ENCODE measurements around the gene MUC6. TPM values are rescaled to one million over a fixed set of nuclear protein-coding genes. Genes with fewer than 3 reads are reported as not detected.

Gene MUC6
- total RNA-seq, 1 experiment from 2014 or later: not detected

DNA sequence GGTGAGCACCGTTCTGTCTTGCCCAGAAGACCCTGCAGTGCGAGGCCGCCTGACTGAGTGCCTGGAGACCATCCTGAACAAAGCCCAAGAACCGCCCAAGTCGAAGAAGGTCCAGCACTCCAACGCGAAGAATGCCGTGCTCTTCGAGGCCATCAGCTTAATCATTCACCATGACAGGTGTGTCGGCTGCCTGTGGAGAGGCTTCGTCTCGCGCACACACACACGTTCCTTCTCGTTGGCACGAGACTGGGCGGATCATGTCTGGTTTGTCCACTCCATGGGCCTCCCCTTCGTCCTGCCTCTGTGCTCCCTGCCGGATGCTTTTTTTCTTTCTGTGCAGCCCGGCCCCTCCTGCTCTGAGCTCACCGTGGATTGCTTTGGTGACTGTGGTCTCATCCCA lies 51.1 kb downstream of the MUC6 start:
- Histone ChIP-seq H2AK5ac (ENCODE audit: insufficient read length, low read length) (no peak overlapping the region), H3K4ac (ENCODE audit: low read depth, low read length) (no peak overlapping the region), H3K18ac (ENCODE audit: insufficient read length, low read depth, low read length) (no peak overlapping the region), H4K8ac (replicated peaks; ENCODE audit: insufficient read length, low read depth, low read length) (no peak overlapping the region), H3K23ac (ENCODE audit: insufficient read length, low read depth, low read length) (no peak overlapping the region), H4K5ac (ENCODE audit: insufficient read length, low read depth, low read length) (no peak overlapping the region), H4K91ac (ENCODE audit: insufficient read length, low read depth, low read length) (no peak overlapping the region), H2AFZ (ENCODE audit: low read length) (no peak overlapping the region), H2BK120ac (ENCODE audit: low read depth, low read length, poor library complexity, severe bottlenecking) (no peak overlapping the region), H3K23me2 (ENCODE audit: insufficient read length, low read depth, low read length, poor library complexity, severe bottlenecking) (no peaks in the 10 kb centered on the region), H2BK20ac (ENCODE audit: low read depth, low read length, poor library complexity, severe bottlenecking) (no peak overlapping the region), H3K79me2 (ENCODE audit: insufficient read depth, low read length) (no peaks in the 10 kb centered on the region), H3K27me3 (ENCODE audit: insufficient read depth, low read length) (no peaks in the 10 kb centered on the region), H2BK15ac (ENCODE audit: low read depth, low read length) (no peak overlapping the region), H3K27ac (ENCODE audit: insufficient read length, low read depth, low read length) (no peak overlapping the region), H3K56ac (ENCODE audit: insufficient read length, low read depth, low read length) (no peak overlapping the region), H2BK12ac (ENCODE audit: insufficient read length, low read depth, low read length) (no peak overlapping the region), H3K4me2 (ENCODE audit: insufficient read depth, insufficient read length, low read length) (no peak overlapping the region), H3K4me1 (ENCODE audit: insufficient read depth, low read length) (no peaks in the 10 kb centered on the region), H3K14ac (ENCODE audit: insufficient read depth, low read length) (no peak overlapping the region), H3K9me3 (ENCODE audit: control insufficient read depth, low read depth, low read length) (no peaks in the 10 kb centered on the region), H3K9ac (ENCODE audit: extremely low read depth, insufficient read length, low read length) (no peak overlapping the region), H4K20me1 (ENCODE audit: control insufficient read depth, insufficient read depth, insufficient read length) (no peaks in the 10 kb centered on the region), H3K79me1 (ENCODE audit: insufficient read depth, low read depth, low read length, poor library complexity, severe bottlenecking) (no peaks in the 10 kb centered on the region), H2BK5ac (ENCODE audit: insufficient read length, low read length) (no peak overlapping the region), H3T11ph (ENCODE audit: low read length) (no peak overlapping the region)
- H3K9me3 Mint-ChIP-seq: no peaks in the 10 kb centered on the region
- peaks cover 21 to 81% (median 80%) of the 10 kb centered on the region in 3 experiments for H3K36me3 Mint-ChIP-seq (ENCODE audit: insufficient read depth in 1 of 3, low read depth in 3 of 3)
- WGBS (ENCODE audit: extremely low coverage, insufficient read length, low lambda C conversion rate): no CpG with 5 or more reads among the region's 21 CpGs
- no peak for DNase-seq
- H3K27me3 Mint-ChIP-seq (ENCODE audit: low read depth): no peaks in the 10 kb centered on the region
- H3K4me1 Mint-ChIP-seq: no peaks in the 10 kb centered on the region
- TF ChIP-seq CTCF (conservative IDR thresholded peaks at IDR 0.05): no peak
- H3K4me3 Mint-ChIP-seq: no peak overlapping the region
- H3K27ac Mint-ChIP-seq: no peak overlapping the region

Data from H9 (cell line).